GM08714 (cell line): ENCODE measurements around the gene FOXP4.

ENCODE experiments used
- H3K4me3 ChIP-seq: fragments of 200-500 bp; sonication (Bioruptor generic); 2 replicates; pipeline ENCODE4 v1.5.1; 2014; ENCODE audit warnings: mild to moderate bottlenecking, low read length, inconsistent platforms
- ZNF274 ChIP-seq: IDR thresholded peaks from 2 replicates; pipeline ENCODE4 v1.6.1; 2012; ENCODE audit warnings: mild to moderate bottlenecking, low read depth, low read length

Gene FOXP4

DNA sequence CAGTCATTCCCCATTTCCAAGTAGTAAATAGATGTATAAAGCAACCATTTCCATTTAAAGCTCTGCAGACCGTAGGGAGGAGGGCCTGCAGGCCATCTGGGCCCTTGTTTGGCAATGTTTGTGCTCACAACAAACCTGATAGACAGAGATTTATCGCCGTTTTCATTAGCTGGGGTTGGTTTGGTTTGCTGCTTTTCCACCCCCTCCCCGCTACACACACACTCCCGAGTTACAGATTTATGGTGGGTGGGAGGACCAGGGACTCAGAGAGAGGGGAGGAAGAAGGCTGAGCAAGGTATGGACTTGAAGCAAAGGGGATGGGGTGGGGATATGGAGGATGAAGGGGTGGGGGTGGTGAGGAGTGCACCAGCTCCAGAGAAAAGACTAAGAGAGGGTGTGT is 36.6 kb upstream of the FOXP4 start:
- no peak for TF ChIP-seq ZNF274
- H3K4me3 ChIP-seq, result no peak overlapping the region

DNA sequence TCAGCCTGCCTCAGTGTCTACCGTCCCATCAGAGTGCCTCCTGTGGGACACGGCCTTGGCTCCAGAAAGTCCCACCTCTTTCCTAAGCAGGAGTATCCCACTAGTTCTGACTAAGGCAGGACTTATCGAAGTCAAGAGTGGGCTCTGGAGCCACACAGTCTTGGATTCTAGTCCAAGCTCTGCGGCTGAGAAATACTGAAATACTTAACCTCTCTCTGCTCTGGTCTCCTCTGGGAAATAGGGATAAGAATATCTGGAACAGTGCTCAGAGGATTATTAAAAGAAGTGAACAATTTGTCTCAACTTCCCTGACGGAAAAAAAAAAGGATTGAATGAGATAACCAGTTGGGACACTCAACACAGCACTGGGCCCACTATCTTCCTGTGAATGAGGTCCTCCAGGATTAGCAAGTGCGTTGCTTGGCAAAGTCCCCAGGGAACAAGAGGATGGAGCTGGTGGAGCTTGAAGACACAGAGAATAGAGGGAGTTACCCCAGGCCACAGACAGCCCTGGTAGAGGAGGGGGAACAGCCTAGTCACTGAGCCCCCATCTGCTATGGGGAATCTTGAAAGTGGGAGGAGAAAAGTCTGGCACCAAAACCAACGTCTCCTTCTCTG is 34.6 kb upstream of the FOXP4 start:
- no peak overlapping the region for H3K4me3 ChIP-seq
- no peak for TF ChIP-seq ZNF274

DNA sequence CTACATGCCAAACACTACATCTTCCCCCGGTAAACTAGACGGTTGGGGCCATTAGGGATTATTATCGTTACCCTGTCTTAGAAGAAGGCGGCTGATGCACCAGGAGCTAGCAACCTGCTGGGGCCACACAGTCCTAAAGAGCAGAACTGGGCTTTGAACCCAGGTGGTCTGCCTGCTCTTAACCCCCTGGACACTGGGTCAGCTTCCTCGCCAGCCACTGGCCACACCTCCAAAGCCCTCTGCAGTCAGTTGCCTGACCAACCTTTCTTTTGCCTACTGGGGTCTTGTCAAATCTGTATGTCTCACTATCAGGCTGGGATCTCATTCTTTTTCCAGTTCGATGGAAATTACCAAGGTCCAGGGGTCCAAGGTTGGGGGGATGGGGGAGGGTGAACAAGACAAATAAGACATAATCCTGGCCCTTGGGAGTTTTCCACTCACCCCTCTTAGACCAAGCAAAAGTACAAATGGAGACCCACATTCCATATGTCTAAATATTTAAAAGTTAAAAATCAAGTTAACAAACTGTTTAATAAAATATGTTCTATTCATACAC is 34.0 kb upstream of the FOXP4 start:
- H3K4me3 ChIP-seq, result no peak overlapping the region
- TF ChIP-seq ZNF274, result no peak

DNA sequence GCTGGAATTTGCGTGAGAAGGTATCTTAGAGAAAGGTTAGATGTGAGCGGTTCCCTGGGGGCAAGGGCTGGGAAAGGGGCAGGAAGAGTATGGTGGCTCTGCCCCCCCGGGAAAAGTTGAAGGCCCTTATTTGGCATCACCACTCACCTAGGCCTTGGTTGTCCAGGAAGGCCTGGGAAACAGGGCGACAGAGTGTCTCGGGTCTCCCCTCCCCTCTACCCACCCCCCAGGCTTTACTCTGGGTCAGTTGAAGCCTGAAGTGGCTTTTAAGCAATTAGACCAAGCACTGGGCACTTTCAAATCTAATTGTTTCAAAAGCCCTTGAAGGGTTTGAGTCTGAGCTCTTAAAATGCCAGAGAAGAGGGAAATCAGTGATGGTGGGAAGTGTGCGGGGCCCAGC is 30.2 kb upstream of the FOXP4 start:
- no peak for TF ChIP-seq ZNF274
- no peak overlapping the region for H3K4me3 ChIP-seq

DNA sequence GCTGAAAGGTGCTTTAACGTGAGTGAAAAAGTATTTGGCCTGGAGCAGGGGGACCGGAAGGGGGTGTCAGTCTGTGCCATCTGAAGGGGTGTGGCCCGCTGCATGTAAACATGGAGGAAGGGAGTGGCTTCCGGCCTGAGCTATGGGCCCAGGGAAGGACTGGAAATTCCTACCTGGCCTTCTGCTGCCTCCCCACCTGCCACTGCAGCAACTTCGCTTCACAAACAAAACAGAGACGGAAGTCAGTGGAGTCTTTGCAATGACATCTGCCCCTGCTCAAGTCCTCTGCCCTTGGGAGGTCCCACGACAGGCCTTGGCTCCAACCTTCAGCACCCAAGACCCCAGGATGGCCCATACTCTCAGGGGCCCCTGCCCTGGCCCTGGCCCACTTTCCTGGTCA is 28.1 kb upstream of the FOXP4 start:
- no peak for TF ChIP-seq ZNF274
- H3K4me3 ChIP-seq, result no peak overlapping the region

DNA sequence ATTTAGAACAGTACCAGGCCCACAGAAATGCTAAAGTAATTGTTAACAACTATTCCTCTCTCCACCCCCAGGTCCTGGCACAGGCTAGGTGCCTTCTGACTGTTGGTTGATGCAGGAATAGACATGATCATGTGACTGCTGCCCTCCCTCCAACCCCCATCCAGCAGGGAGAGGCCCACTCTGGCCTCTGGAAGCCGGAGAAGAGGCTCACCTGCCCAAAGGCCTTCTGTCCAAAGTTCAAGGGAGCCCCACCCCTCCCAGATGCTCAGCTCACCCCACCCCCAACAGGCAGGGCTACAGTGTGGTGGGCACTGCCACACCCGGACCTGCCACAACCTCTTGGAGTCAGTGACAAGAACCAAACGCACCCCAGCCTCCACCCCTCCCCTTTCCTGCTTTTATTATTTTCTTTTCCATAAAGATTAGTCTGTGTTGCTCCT is 26.9 kb upstream of the FOXP4 start:
- H3K4me3 ChIP-seq, result no peak overlapping the region
- no peak for TF ChIP-seq ZNF274

DNA sequence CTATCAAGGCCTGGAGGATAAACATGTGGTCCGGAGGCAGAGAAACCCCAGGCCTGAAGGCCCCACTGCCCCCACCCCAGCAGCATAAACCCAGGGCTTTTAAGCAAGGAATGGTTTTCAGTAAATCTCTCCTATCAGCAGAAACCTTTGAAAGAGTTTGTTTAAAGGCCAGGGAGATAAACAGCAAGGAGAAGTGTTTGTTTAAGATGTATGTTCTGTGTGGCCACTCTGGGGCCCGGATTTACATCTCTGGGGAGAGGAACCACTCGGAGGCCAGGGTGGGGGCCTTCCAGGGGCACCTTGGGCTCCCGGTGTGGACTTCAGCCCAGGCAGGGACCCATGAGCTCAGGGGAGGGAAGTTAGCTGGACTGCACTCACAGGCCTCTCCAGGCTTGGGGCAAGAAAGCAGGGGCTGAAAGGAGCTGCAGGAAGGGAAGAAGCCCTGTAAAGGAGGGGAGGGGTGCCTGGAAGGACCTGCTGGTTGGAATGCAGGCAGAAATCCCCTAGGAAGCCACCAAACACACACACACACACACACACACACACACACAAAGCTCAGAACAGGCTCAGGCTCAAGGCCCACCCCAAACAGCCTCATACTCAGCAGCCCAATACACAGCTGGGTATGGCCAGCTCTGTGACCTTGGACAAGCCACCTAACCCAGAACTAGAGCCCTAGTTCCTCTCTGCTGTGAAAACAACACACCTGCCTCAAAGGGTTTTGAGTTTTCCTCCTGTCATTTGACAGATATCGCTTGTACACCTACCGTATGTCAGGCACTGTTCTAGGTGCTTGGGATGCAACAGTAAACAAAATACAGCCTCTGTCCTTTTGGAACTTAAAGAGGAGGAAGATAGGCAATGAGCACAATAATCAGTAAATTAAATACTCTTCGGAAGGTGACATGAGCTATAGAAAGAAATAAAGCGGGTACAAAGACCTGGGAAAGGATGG is 26.2 kb upstream of the FOXP4 start:
- no peak for TF ChIP-seq ZNF274

DNA sequence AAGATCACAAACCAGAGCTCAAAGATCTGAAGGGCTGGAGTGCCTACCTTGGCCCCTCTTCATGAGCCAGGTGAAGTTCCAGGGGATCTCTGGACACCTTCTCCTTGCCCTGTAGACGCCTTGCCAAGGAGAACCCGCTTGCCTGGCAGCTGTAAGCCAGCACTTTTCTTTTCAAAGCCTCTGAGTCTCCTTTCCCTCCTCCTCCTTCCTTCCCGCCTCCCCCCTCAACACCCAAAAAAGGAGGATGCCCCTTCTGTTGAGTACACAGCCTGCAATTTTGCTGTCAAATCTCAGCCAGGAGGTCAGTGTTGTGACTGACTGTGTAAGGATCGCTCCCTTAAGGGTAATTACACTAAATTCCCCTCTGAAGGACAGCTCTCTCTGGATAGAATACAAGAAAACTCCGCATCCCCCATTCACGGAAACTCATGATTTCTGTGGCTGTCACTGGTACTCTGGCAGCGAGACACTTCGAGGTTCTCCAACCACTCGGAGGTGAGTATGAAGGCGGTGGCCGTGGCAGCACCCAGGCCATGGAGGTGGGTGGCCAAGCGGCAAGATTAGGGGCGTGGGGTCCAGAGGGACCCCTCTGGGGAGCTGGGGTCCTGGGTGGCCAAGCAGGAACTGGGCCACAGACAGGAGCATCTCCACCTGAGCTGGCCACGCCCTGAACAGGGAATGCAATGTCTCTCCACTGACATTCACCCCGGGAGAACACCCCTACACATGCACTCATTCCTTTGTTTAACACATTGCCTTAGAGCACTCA is 23.2 kb upstream of the FOXP4 start:
- TF ChIP-seq ZNF274, result no peak
- no peak overlapping the region for H3K4me3 ChIP-seq

More for the DNA sequence above, 26.2 kb upstream of the FOXP4 start:
- H3K4me3 ChIP-seq, result no peak overlapping the region

DNA sequence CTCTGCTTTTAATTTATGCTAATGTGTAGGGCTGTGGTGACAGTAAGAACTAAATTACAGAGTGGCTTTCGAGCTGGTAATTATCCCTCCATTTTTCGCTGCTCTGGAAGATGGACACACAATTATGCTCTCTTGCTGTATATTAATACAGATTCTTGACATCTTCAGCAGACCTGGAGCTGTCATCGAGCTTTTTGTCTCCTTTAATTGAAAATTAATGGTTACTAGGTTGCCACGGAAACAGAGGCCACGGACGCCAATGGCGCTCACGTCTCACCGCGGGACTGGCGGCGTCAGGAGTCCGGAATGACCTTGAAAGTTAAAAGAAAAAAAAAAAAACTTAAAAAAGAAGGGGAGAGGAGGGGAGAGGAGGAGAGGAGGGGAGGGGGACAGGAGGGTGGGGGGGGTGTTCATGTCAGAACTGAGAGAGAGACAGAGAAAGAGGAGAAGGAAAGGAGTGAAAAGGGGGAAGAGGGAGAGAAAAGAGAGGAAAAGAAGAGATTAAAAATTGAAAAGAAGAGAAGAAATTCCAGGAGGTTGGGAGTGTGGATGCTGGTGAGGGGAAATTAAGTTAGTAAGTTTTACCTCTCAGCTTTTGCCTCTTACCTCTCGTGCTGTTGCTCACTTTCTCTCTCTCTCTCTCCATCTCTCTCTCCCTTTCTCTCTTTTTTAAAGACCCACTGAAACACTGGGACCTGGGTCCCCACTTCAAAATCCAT is 22.1 kb upstream of the FOXP4 start:
- no peak for TF ChIP-seq ZNF274
- no peak overlapping the region for H3K4me3 ChIP-seq

DNA sequence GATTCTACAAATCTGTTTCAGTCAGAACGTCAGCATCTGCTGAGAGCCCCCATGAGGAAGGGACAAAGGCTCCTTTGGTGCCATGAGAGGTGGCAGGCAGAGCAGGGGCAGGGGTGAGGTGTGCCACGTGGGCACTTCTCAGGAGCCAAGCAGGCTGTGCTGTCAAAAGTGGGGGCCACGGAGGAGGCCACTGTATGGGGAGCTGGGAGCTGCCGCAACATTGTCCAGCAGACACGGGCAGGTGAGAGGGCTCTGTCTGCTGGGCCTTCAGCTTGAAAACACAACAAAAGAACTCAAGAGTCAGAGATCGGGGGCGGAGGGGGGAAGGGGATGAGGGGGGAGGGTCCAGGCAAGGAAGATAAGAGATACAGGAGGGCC is 21.6 kb upstream of the FOXP4 start:
- no peak overlapping the region for H3K4me3 ChIP-seq
- no peak for TF ChIP-seq ZNF274

DNA sequence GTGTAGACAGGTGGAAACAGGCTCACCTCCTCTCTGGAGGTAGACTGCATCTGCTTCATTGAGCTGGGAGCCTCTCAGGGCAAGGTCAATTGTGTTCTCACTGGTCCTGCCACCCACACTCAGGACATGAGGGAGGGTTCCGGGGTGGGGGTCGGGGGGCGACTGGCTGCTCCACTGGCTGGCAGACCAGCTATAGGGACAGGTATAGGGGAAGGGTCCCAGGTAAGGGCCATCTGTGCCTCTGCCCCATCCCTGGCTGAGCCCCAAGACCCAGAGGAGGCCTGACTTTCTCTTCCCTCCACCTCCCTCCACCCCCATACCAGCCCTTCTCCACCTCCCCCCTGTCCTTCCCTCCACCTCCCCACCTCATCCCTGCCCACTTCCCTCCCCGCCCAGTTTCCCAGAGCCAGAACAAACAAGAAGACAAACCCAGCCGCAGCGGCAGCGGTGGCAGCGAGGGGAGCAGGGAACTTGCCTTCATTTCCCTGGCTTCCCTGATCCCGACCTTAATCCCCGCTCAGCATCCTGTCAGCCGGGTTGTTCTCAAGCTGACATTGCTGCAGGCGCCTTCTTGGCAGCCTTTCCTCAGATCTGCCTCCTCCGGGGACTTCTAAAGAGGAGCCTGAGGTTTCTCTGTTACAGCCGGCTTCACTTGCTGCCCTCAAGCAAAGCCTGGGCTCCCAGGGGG is 18.3 kb upstream of the FOXP4 start:
- H3K4me3 ChIP-seq, result no peak overlapping the region
- TF ChIP-seq ZNF274, result no peak

DNA sequence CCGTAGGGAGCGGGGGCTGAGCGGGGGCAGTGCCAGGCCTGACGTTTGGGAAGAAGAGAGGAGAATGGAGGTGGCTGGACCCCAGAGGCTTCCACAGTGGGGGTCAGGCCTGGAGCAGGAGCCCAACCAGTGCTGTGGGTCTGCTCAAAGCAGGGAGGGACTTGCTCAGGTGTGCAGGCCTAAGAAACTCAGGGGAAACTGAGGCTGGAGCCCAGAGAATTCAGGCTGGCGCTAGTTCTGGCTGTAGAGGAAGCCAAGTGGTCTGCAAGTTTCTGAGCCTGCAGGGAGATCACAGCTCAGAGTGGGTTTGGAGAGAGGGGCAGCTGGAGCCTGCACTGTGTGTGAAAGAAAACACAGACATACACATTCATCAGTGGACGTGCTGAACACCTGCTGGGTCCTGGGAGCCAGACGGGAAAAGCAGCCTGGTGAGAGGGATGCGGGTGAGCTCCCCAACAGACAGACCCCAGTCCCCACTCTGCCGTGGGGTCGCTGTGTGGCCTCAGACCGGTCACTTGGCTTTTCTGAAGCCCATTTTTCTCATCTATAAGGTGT is 17.7 kb upstream of the FOXP4 start:
- H3K4me3 ChIP-seq, result no peak overlapping the region
- TF ChIP-seq ZNF274, result no peak

DNA sequence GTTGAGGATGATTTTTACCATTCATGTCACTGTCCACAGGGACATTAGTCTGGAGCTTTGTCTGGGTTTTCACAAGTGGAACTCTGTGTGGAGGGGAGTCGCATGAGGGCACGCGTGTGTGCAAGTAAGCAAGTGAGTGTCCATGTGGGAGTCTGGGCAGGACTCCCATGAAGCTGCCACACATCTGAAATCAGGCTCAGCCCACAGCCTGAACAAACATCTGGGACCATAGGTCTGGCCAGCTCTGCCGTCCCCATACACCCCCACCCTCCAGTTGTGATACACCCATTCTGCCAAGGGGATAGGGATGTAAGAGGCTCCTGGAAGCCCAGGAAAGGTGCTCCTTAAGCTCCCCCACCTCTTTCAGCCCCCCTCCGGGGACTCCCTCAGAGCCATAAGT is 17.1 kb upstream of the FOXP4 start:
- no peak for TF ChIP-seq ZNF274
- no peak overlapping the region for H3K4me3 ChIP-seq

DNA sequence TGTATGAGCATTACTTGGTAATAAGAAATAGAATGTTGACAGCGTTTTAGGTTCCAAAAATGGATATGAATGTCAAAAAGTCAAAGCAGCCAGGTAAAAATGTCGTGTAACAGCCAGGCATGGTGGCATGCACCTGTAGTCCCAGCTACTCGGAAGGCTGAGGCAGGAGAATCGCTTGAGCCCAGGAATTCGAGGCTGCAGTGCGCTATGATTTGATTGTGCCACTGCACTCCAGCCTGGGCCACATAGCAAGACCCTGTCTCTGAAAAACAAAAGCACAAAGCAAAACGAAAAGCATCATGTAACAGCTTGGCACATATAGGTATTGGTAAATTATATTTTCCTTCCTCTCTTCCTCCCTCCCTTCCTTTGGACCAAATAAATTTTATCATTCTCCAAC is 16.2 kb upstream of the FOXP4 start:
- TF ChIP-seq ZNF274, result no peak
- H3K4me3 ChIP-seq, result no peak overlapping the region
